Ascending aorta (tissue), 2 donors: ENCODE measurements around the gene PCED1B. TPM values are rescaled to one million over a fixed set of nuclear protein-coding genes. Genes with fewer than 3 reads are reported as not detected.

ENCODE experiments used
- DNase-seq, 2 donors: peaks; one replicate each; pipeline ENCODE4 v3.0.0-alpha.2; 2019; ENCODE audit warnings: low spot score in 2 of 2
- H3K27ac ChIP-seq, 2 donors: fragments of 200-600 bp; sonication (generic); one replicate each; pipeline ENCODE4 v1.5.1; 2016 to 2017; ENCODE audit warnings: mild to moderate bottlenecking in 1 of 2
- H3K27me3 ChIP-seq: fragments of 200-600 bp; sonication (generic); one replicate; pipeline ENCODE4 v1.5.1; 2017
- H3K36me3 ChIP-seq, 2 donors: fragments of 200-600 bp; sonication (generic); one replicate each; pipeline ENCODE4 v1.5.1; 2016
- H3K4me1 ChIP-seq, 2 donors: fragments of 200-600 bp; sonication (generic); one replicate each; pipeline ENCODE4 v1.5.1; 2016 to 2017; ENCODE audit warnings: mild to moderate bottlenecking in 1 of 2
- H3K4me3 ChIP-seq, 2 donors: fragments of 200-600 bp; sonication (generic); one replicate each; pipeline ENCODE4 v1.5.1; 2016 to 2017; ENCODE audit warnings: mild to moderate bottlenecking in 1 of 2
- H3K9me3 ChIP-seq, 2 donors: fragments of 200-600 bp; sonication (generic); one replicate each; pipeline ENCODE4 v1.5.1; 2016
- CTCF ChIP-seq, 3 experiments: fragments of 200-600 bp in 2 of 3; fragments of 450-650 bp in 1 of 3; sonication (generic) in 2 of 3; IDR thresholded peaks; one replicate each; pipeline ENCODE4 v1.5.1; 2016 to 2019; ENCODE audit warnings: antibody characterized with exemption in 3 of 3, mild to moderate bottlenecking in 1 of 3, moderate library complexity in 1 of 3
- intact Hi-C: fragments of 100-400 bp; cut with DNase I; formaldehyde crosslinking; loops from one replicate; pipeline ENCODE4 v1.15.1; 2023
- total RNA-seq: library from RNA; depleted of rRNA; stranded (reverse); fragments of >200 nt; gene quantifications from one replicate; pipeline ENCODE4 v1.1.0, GENCODE V29; 2016

Gene PCED1B
- total RNA-seq, 1 donor from 2014 or later: 1.5 TPM

DNA sequence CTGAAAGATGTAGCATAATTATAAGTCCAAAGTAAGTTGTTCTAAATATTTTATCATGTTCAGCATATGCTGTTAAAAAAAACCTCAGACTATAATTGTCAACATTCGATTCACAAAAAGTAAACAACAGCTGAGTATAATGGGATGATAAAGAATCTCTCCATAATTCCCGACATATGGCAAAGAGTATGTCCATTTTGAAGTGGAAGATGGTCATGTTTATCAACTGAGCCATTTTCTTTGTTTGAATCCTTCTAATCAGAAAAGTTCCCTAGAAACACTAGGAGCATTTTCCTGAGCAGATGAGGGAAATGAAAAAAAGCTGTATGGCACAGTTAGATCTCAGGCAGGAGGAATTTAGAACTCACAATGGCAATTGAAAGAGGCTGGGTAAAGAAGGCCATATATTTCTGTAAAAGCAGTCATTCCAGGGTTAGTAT, 192.4 kb downstream of the PCED1B start:
- Histone ChIP-seq H3K4me3 (no peak overlapping the region), H3K27ac (no peak overlapping the region), H3K27me3 (no peaks in the 10 kb centered on the region), H3K4me1 (peaks cover 0 to 3% of the 10 kb centered on the region in 2 donors), H3K36me3 (no peaks in the 10 kb centered on the region), H3K9me3 (no peaks in the 10 kb centered on the region)
- no peak for DNase-seq
- intact Hi-C loops: no loop called here
- no peak for TF ChIP-seq CTCF (IDR thresholded peaks at IDR 0.05)

DNA sequence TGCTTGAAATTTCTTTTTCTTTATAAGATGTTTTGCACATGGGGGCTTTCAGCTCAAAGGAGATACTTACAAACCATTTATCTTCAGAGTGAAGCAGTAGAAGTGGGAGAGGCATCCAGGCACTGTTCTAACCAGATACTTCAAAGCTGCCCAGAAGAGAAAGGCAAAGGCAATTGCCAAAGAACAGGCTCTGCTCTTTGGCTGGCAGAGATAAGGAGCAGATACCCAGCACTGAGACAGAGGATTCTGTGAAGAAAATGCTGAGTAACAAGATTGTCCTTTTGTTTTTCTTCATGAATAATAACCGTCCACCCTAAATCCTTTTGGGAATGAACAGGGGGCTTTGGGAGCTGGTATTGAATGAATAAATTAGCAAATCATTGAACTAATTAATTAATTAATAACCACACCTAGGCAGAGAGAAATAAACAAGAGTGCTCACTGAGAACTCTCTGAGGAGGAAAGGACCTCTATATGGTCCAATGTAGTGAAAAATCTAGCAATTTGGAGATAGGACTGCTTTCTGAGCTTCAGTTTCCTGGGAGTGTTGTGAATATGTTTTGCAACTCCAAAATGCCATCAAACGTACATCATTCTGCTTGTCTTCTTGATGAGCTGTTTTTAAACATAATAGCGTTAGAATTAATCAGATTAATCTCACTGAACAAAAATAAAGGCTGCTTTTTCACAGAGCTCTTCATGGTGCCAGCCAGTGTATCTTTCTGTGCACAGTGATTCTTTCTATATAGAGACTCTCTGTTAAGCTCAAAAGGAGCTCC, 193.2 kb downstream of the PCED1B start:
- no peak overlapping the region for H3K27ac ChIP-seq
- no peak for DNase-seq
- peaks cover 0 to 9% of the 10 kb centered on the region in 2 donors for H3K4me1 ChIP-seq
- intact Hi-C loops: no loop called here
- no peak for TF ChIP-seq CTCF (IDR thresholded peaks at IDR 0.05)
- H3K36me3 ChIP-seq: no peaks in the 10 kb centered on the region
- no peaks in the 10 kb centered on the region for H3K27me3 ChIP-seq
- no peaks in the 10 kb centered on the region for H3K9me3 ChIP-seq
- no peak overlapping the region for H3K4me3 ChIP-seq

- H3K4me1 ChIP-seq: peaks cover 0 to 9% of the 10 kb centered on the region in 2 donors
- DNase-seq: no peak
- H3K27ac ChIP-seq: no peak overlapping the region
- H3K36me3 ChIP-seq: no peaks in the 10 kb centered on the region
- intact Hi-C loops: no loop called here
- H3K27me3 ChIP-seq: no peaks in the 10 kb centered on the region
- TF ChIP-seq CTCF (IDR thresholded peaks at IDR 0.05): no peak
- no peaks in the 10 kb centered on the region for H3K9me3 ChIP-seq
- no peak overlapping the region for H3K4me3 ChIP-seq
Observed at GRCh38 chr12:47273191-47273626, 193.8 kb downstream of the PCED1B start.

DNA sequence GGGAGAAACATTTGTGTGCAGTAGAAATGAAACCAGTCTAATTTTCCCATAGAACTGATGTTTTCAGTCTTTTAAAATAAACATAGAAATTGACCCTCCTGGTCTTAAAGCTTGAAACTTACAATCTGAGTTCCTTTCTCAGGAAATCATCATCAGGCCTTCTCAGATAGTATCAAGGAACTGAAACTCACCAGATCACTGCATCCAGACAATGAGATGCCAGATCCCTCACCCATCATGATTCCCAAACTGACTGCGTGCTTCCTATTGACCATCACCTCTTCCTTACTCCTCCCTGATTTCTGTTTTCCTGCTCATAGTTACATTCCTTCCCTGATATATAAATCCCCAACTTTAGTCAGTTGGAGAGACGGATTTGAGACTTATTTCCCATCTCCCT, 195.3 kb downstream of the PCED1B start:
- Histone ChIP-seq H3K27me3 (no peaks in the 10 kb centered on the region), H3K36me3 (no peaks in the 10 kb centered on the region), H3K27ac (no peak overlapping the region), H3K9me3 (no peaks in the 10 kb centered on the region), H3K4me1 (peaks cover 0 to 9% of the 10 kb centered on the region in 2 donors), H3K4me3 (no peak overlapping the region)
- intact Hi-C loops: no loop called here
- DNase-seq: no peak
- no peak for TF ChIP-seq CTCF (IDR thresholded peaks at IDR 0.05)

DNA sequence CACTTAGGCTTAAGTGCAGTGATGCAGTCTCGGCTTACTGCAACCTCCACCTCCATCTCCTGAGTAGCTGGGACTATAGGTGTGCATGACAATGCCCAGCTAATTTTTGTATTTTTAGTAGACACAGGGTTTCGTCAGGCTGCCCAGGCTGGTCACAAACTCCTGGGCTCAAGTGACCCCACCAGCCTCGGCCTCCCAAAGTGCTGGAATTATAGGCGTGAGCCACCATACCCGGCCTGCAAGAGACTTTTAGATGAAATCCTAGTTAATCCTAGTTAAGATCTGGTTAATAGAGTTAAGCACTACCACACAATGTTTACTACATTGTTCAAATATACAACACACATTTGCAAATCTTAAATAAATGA, 196.8 kb downstream of the PCED1B start:
- Histone ChIP-seq H3K4me1 (peaks cover 0 to 9% of the 10 kb centered on the region in 2 donors), H3K27me3 (no peaks in the 10 kb centered on the region), H3K27ac (no peak overlapping the region), H3K9me3 (no peaks in the 10 kb centered on the region), H3K4me3 (no peak overlapping the region), H3K36me3 (no peaks in the 10 kb centered on the region)
- DNase-seq: no peak
- intact Hi-C loops: no loop called here
- no peak for TF ChIP-seq CTCF (IDR thresholded peaks at IDR 0.05)
